Transverse colon (tissue), 4 donors: ENCODE data around the gene ZNF680. TPM values are rescaled to one million over a fixed set of nuclear protein-coding genes. Genes with fewer than 3 reads are reported as not detected.

ENCODE experiments used
- DNase-seq: peaks from one replicate; pipeline ENCODE4 v3.0.0-alpha.2; 2019
- H3K27ac ChIP-seq, 4 donors: fragments of 200-600 bp; sonication (generic); 2 replicates each; pipeline ENCODE4 v1.5.1; 2016 to 2018; ENCODE audit warnings: inconsistent platforms in 4 of 4
- H3K27me3 ChIP-seq: fragments of 200-600 bp; sonication (generic); 2 replicates; pipeline ENCODE4 v1.5.1; 2017; ENCODE audit warnings: inconsistent platforms
- H3K36me3 ChIP-seq, 4 donors: fragments of 200-600 bp; sonication (generic); 2 replicates each; pipeline ENCODE4 v1.5.1; 2017 to 2019; ENCODE audit warnings: inconsistent platforms in 4 of 4
- H3K4me1 ChIP-seq, 4 donors: fragments of 200-600 bp; sonication (generic); 2 replicates each; pipeline ENCODE4 v1.5.1; 2017 to 2020; ENCODE audit warnings: inconsistent platforms in 4 of 4
- H3K4me3 ChIP-seq, 4 donors: fragments of 200-600 bp; sonication (generic); 1 replicate in 1 of 4; 2 replicates in 3 of 4; pipeline versions ENCODE4 v1.5.1 to v1.6.1; 2017 to 2019; ENCODE audit warnings: inconsistent platforms in 4 of 4
- H3K9me3 ChIP-seq, 2 donors: fragments of 200-600 bp; sonication (generic); 2 replicates each; pipeline ENCODE4 v1.5.1; 2017 to 2019; ENCODE audit warnings: inconsistent platforms in 2 of 2
- CTCF ChIP-seq, 5 experiments: fragments of 200-600 bp in 3 of 5; fragments of 450-650 bp in 2 of 5; sonication (generic) in 3 of 5; IDR thresholded peaks; 1 replicate in 2 of 5; 2 replicates in 3 of 5; pipeline ENCODE4 v1.5.1; 2016 to 2017; ENCODE audit warnings: antibody characterized with exemption in 5 of 5, inconsistent platforms in 3 of 5, mild to moderate bottlenecking in 2 of 5, moderate library complexity in 1 of 5
- EP300 ChIP-seq: sonication (generic); formaldehyde crosslinking; IDR thresholded peaks from one replicate; pipeline ENCODE4 v1.6.1; 2017; ENCODE audit warnings: antibody characterized with exemption, low read depth
- POLR2A ChIP-seq: fragments of 450-650 bp; IDR thresholded peaks from one replicate; pipeline ENCODE4 v1.6.1; 2016; ENCODE audit warnings: antibody characterized with exemption, mild to moderate bottlenecking, moderate library complexity
- POLR2AphosphoS5 ChIP-seq, 3 donors: sonication (generic); formaldehyde crosslinking; IDR thresholded peaks; one replicate each; pipeline ENCODE4 v1.6.1; 2016; ENCODE audit warnings: antibody characterized with exemption in 3 of 3
- WGBS, 2 donors: methylation state at CpG; one replicate each; pipeline ENCODE4 v1.1.5; 2018; ENCODE audit warnings: low coverage in 1 of 2; 5-methylcytosine and 5-hydroxymethylcytosine counted together
- in situ Hi-C, 4 donors: fragments of 200-750 bp; cut with MboI; loops; one replicate each; pipeline versions ENCODE4 v1.15.0 to v1.15.1; 2017; ENCODE audit warnings: low sequenced_read_pairs in 3 of 4, low pct_ligation_motif_present in 1 of 4, low pct_unique_long_range_greater_than_20kb in 1 of 4
- intact Hi-C: fragments of 100-400 bp; cut with DNase I; formaldehyde crosslinking; loops from one replicate; pipeline ENCODE4 v1.15.1; 2023; ENCODE audit warnings: low total_unique reads
- total RNA-seq, 4 donors: library from RNA; depleted of rRNA; stranded (reverse); fragments of >200 nt; gene quantifications; one replicate each; pipeline ENCODE4 v1.1.0, GENCODE V29; 2016

The ZNF680 gene
- total RNA-seq, result 10 to 100 TPM in 1 of 4 donors, 1 to 10 TPM in 3; 3.4 to 11.1 (median 6.6) TPM

- Histone ChIP-seq H3K36me3 (no peaks in the 10 kb centered on the region), H3K4me1 (peaks cover 0 to 29% (median 9%) of the 10 kb centered on the region in 4 donors), H3K9me3 (no peaks in the 10 kb centered on the region), H3K27ac (peak within 1 kb of the TSS; percentile 82 to 87 (median 84)), H3K27me3 (no peaks in the 10 kb centered on the region), H3K4me3 (peak within 1 kb of the TSS; percentile 71 to 86 (median 76))
- in situ Hi-C loops, result loop anchor here in 2 of 4 donors (25.0 kb wide), 2 partner anchors 225 to 250 kb away; partner anchors contain the start of genes ZNF736 (in 2 of the 2) and ZNF138 (in 1 of the 2)
- peak; percentile 95 for DNase-seq
- TF ChIP-seq POLR2AphosphoS5 (IDR thresholded peaks at IDR 0.05) (peak; percentile 54 to 74 (median 55)), EP300 (no peak), CTCF (IDR thresholded peaks at IDR 0.05) (no peak), POLR2A (peak; percentile 64)
- 0 to 2% methylated on average over 2 to 33 of the region's 33 CpGs for WGBS, 2 donors
- intact Hi-C loops, result no loop called here
Measured at GRCh38 chr7:64562626-64563278, at the start of gene ZNF680. TSS of gene ZNF680 (minus strand) at chr7:64563071. CDS start at chr7:64562954, 117 bp downstream.

- 64 to 78% methylated on average over 3 to 4 of the region's 4 CpGs for WGBS, 2 donors
- TF ChIP-seq POLR2A (no peak), EP300 (no peak), CTCF (IDR thresholded peaks at IDR 0.05) (no peak), POLR2AphosphoS5 (IDR thresholded peaks at IDR 0.05) (no peak)
- intact Hi-C loops, result no loop called here
- in situ Hi-C loops, result loop anchor here in 3 of 4 donors (25.0 kb wide), 1 partner anchor 425 kb away; no protein-coding TSS in a partner anchor
- H3K27me3 ChIP-seq, result no peaks in the 10 kb centered on the region
- H3K36me3 ChIP-seq, result no peaks in the 10 kb centered on the region
- H3K4me1 ChIP-seq, result no peaks in the 10 kb centered on the region
- H3K9me3 ChIP-seq, result no peaks in the 10 kb centered on the region
- no peak overlapping the region for H3K4me3 ChIP-seq
- no peak for DNase-seq
- no peak overlapping the region for H3K27ac ChIP-seq
Measured at GRCh38 chr7:64612452-64612851, 49.6 kb upstream of the ZNF680 start.

- Histone ChIP-seq H3K27ac (no peak overlapping the region), H3K27me3 (no peaks in the 10 kb centered on the region), H3K9me3 (no peaks in the 10 kb centered on the region), H3K4me3 (no peak overlapping the region), H3K4me1 (no peaks in the 10 kb centered on the region), H3K36me3 (no peaks in the 10 kb centered on the region)
- WGBS, 2 donors, result 75 to 100% methylated on average over 1 of the region's 1 CpG
- TF ChIP-seq EP300 (no peak), POLR2A (no peak), CTCF (IDR thresholded peaks at IDR 0.05) (no peak), POLR2AphosphoS5 (IDR thresholded peaks at IDR 0.05) (no peak)
- in situ Hi-C loops (loop anchor here in 3 of 4 donors (25.0 kb wide), 1 partner anchor 424 kb away; no protein-coding TSS in a partner anchor), intact Hi-C loops (no loop called here)
- no peak for DNase-seq
Measured at GRCh38 chr7:64611717-64612116, 48.8 kb upstream of the ZNF680 start.

GRCh38 chr7:64610997-64611396 is 48.1 kb upstream of the ZNF680 start:
- H3K9me3 ChIP-seq, result no peaks in the 10 kb centered on the region
- no peaks in the 10 kb centered on the region for H3K4me1 ChIP-seq
- no peak for DNase-seq
- no peak overlapping the region for H3K4me3 ChIP-seq
- no peaks in the 10 kb centered on the region for H3K36me3 ChIP-seq
- in situ Hi-C loops, result loop anchor here in 3 of 4 donors (25.0 kb wide), 1 partner anchor 424 kb away; no protein-coding TSS in a partner anchor
- intact Hi-C loops, result no loop called here
- no peak overlapping the region for H3K27ac ChIP-seq
- no peaks in the 10 kb centered on the region for H3K27me3 ChIP-seq
- TF ChIP-seq POLR2AphosphoS5 (IDR thresholded peaks at IDR 0.05), result no peak
- TF ChIP-seq EP300, result no peak
- no peak for TF ChIP-seq POLR2A
- no peak for TF ChIP-seq CTCF (IDR thresholded peaks at IDR 0.05)
- WGBS, 2 donors, result 83% methylated on average over 4 of the region's 4 CpGs; no CpG with 5 or more reads in 1 of the 2 donors
